ENCODE results near the gene CHSY1. TPM values are rescaled to one million over a fixed set of nuclear protein-coding genes. Genes with fewer than 3 reads are reported as not detected.

CHSY1 gene
- total and polyA plus RNA-seq, 2 of the 4 experiments (the other 2 are of a cell fraction), result 40.9 to 53.2 TPM

- Histone ChIP-seq H3K4me3 (ENCODE audit: insufficient read depth, low read depth, low read length) (peak overlapping the region; percentile 100), H4K91ac (ENCODE audit: insufficient read depth, low read depth, low read length) (peak overlapping the region; percentile 11; the same call in 1 of the 2 replicates), H4K5ac (ENCODE audit: low read depth, low read length) (peak overlapping the region; percentile 42; the same call in 1 of the 2 replicates), H3K4ac (ENCODE audit: low read depth, low read length) (peak overlapping the region; percentile 77), H3K9me3 (ENCODE audit: control insufficient read depth, insufficient read depth, low read length) (no peaks in the 10 kb centered on the region), H2BK15ac (ENCODE audit: low read depth, low read length) (no peak overlapping the region), H3K4me1 (ENCODE audit: control insufficient read depth, insufficient read depth, low read length) (peaks cover 21% of the 10 kb centered on the region), H3K56ac (ENCODE audit: extremely low read depth, insufficient read depth, low read length) (peak overlapping the region; percentile 79), H3K23ac (ENCODE audit: low read depth, low read length) (peak overlapping the region; percentile 95), H4K8ac (ENCODE audit: low read depth in 2 of 2, low read length in 2 of 2) (peak overlapping the region in 1 of 2 experiments; percentile 48; a peak in 1 of 4 replicates), H3K27ac (ENCODE audit: insufficient read depth, low read length) (peak overlapping the region; percentile 90), H3K4me2 (ENCODE audit: low read depth, low read length) (peak overlapping the region; percentile 100), H2BK5ac (ENCODE audit: low read depth, low read length, poor library complexity, severe bottlenecking) (peak overlapping the region; percentile 94), H3K79me1 (ENCODE audit: low read depth in 1 of 2, low read length in 2 of 2) (peaks cover 0 to 40% of the 10 kb centered on the region in 2 experiments; a peak in 2 of 4 replicates), H2AK5ac (ENCODE audit: low read depth, low read length) (peak overlapping the region; percentile 40; the same call in 1 of the 2 replicates), H3K18ac (ENCODE audit: low read depth, low read length) (peak overlapping the region; percentile 66), H4K20me1 (ENCODE audit: insufficient read depth, low read length) (peaks cover 47% of the 10 kb centered on the region), H2AFZ (replicated peaks; ENCODE audit: low read length, poor library complexity) (peak overlapping the region; percentile 93), H3K14ac (replicated peaks; ENCODE audit: low read depth, low read length) (peak overlapping the region; percentile 69), H3K9ac (ENCODE audit: low read depth, low read length) (peak overlapping the region; percentile 94), H2BK20ac (ENCODE audit: low read depth, low read length) (no peak overlapping the region), H3K27me3 (ENCODE audit: control insufficient read depth, insufficient read depth, low read length) (no peaks in the 10 kb centered on the region), H3K9me1 (ENCODE audit: insufficient read depth, low read length) (peaks cover 9% of the 10 kb centered on the region; the same call in 1 of the 2 replicates), H2BK120ac (ENCODE audit: low read depth, low read length) (peak overlapping the region; percentile 13; the same call in 1 of the 2 replicates), H2AK9ac (replicated peaks; ENCODE audit: low read depth, low read length, poor library complexity) (peak overlapping the region; percentile 39), H3K36me3 (ENCODE audit: control insufficient read depth, insufficient read depth, low read length) (peaks cover 12% of the 10 kb centered on the region)
- no peak for DNase-seq
- dilution Hi-C loops (cut with HindIII; ENCODE audit: low sequenced_read_pairs, unreplicated experiment), result no loop called here
- ATAC-seq (ENCODE audit: low read depth), result peak; percentile 31
- TF ChIP-seq RFX5 (IDR thresholded peaks at IDR 0.05; ENCODE audit: low read depth, low read length), result no peak
- ChIA-PET POLR2A (ENCODE audit: unreplicated experiment) (interaction anchor here (0.6 to 1.2 kb wide), 2 partner anchors 50 to 390 kb away, joined by 3 to 9 read pairs; no protein-coding TSS in a partner anchor), CTCF (interaction anchor here (1.0 to 1.5 kb wide), 4 partner anchors 36 to 140 kb away, joined by 3 to 4 read pairs (median 4); no protein-coding TSS in a partner anchor)
- in situ Hi-C loops (cut with MboI; ENCODE audit: low sequenced_read_pairs), result loop anchor here (25.0 kb wide), 2 partner anchors 339 to 539 kb away; partner anchors contain the start of gene LRRK1
- BruUV-seq (replicated peaks), result no TSS peak
- intact Hi-C loops (cut with micrococcal nuclease), result loop anchor here (1.0 to 2.0 kb wide), 4 partner anchors 45 to 128 kb away; no protein-coding TSS in a partner anchor
- 0% methylated on average over 113 of the region's 150 CpGs; no CpG with 5 or more reads in 1 of the 2 experiments for WGBS, 2 experiments (ENCODE audit: extremely low coverage in 2 of 2, insufficient read length in 1 of 2)
Measured at GRCh38 chr15:101250873-101251829, 697 bp downstream of the CHSY1 start.
